Fibroblast of peridontal ligament (primary cell): ENCODE results near the gene KCND1.
A peak's percentile ranks its signal among the peaks of the same experiment; 100 is the strongest.

Experiments used
- DNase-seq: peaks from one replicate; pipeline ENCODE4 v3.0.0-alpha.2; 2010; ENCODE audit errors: extremely low read depth

KCND1 gene

DNA sequence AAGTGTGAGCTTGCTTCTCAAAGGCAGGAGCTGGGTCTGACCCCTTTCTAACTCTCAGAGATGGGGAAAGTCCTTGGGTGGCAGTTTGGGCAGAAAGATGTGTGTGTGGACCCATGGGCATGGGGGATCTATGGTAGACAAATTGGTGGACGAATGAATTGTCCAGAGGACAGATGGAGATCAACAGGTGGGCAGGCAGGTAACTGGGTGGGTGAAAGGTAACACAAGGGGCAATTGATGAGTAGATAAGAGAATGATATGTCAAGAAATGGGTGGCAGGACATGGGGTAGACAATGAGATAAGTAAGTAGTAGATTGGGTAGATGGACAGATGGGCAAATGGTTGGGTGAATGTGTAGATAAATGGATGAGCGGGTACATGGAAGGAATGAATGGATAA, 2.9 kb upstream of the KCND1 start:
- DNase-seq, result no peak

DNA sequence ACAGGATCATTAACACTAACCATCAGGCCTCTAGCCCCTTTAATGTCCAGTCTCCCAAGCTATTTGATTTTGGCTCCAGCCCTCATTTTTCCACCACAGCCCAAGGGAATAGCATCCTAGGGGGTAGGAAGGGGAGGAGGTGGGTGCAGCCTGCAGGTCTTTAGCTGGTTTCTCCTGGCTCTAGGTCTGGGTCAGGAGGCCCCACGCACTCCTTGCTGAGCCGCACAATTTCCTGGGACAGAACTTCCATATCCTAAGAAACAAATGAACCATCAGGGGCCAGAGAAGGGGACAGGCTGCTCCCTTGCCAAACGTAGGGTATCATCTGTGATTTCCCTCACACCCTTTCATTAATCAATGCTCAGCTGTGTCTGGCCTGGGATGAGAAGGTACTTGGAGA, 2.4 kb upstream of the KCND1 start:
- no peak for DNase-seq

DNA sequence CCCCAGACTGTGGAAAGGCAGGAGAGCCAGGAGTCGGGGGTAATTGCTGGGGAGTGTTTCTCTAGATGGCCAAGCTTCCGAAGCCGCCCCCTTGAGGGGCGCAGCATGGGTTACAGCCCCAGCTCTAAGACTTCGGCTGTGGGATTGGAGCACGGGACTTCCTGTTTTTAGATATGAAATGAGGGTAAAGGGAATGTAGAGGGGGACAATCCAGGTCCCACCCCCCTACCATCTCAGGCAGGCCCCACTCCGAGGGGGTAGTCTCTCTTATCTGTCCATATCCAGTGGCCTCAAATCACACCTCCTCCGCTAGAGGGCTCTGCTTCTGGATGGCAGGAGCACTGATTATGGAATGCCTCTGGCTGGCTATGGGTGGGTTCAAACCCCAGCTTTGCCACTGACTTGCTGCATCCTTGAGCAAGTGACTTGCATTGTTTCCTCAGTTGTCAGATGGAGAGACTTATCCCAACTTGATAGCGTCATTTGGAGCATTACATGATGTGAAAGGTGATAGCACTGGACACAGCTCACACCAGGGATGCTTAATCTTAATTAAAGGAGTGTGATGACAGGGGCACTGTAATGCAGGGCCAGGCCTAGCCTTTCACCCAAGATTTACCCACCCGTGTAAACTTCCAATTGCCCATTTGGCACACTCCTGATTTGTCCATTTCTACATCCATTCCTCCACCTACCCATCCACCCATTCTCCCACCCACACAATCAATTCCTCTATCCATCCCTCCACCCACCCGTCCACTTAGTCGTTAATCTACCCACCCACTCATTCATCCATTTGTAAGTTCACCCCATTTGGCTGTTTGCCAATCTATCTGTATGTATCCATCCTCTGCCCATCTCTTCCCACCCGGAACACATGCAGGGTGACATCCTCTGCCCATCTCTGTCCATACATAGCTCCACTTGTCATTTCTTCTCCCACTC, 848 bp upstream of the KCND1 start:
- DNase-seq, result peak; percentile 45

DNA sequence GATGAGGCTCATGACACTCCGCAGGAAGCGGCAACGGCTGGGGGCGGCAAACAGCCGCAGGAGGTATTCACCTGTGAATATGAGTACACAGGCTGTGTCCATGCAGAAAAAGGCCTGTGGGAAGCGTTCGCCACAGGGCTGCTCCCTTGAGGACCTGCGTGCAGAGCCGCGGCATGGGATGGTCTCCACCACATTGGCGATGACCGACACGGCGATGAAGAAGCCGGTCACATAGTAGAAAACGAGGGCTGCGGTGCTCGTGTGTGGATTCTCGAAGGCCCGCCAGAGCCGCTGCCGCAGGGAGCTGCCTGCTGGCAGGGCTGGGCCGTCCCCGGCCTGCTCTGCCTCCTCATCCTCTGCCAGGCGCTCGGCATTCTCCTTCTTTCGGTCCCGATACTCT, 2.2 kb downstream of the KCND1 start:
- DNase-seq, result no peak

- no peak for DNase-seq
These were observed 3.3 kb downstream of the KCND1 start for GRCh38 chrX:48968377-48968776.

DNA sequence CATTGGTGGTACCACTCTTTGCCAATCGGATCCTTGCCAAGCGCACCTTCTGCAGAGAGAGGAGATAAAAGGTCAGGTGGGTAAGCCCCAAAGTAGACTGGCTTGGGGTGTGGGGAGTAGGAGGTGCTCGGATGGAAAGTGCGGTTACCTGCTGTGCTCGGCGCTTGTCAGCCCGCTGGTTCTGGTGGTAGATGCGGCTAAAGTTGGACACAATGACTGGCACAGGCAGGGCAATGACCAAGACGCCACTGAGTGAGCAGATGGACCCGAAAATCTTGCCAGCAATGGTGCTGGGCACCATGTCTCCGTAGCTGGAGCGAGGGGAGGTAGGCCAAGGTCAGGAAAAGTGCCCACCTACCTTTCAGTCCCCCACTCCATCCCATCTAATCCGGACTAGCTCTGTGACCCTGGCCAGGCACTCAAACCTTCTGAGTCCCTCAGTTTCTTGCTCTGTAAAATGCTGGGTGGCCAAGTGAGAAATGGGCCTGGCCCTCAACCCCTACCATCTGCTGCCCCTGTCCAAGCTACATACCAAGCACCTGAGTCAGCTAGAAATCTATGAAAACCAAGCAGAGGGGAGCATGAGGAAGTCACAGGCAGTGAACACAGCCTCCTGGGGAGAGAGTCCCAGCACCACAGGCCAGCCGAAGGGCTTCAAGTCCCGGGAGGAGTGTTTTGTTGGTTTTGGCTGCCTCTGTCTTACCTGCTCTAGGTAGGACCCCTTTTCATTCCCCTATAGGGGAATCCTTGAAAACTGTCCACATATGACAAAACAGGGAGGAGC, 4.7 kb downstream of the KCND1 start:
- peak; percentile 28 for DNase-seq

- no peak for DNase-seq
These were observed 5.7 kb downstream of the KCND1 start for GRCh38 chrX:48965959-48966358.

GRCh38 chrX:48961585-48962091, 10.0 kb downstream of the KCND1 start:
- no peak for DNase-seq

DNA sequence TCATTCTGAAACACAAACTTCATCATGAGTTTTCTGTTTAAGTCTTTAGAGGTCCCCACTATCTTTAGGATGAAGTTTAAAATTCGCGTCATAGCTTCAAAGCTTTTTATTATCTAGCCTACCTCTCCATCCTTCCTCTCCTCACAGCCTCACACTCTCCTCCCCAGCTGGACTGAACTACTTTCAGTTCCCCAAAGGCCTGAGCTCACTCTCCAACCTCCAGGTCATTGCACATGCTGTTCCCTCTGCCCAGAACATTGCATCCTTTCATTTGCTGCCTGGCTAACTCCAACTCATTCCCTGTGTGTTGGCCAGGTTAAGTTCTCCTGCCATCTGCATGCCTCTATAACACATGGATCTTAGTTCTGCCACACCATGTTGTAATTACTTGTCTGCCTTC, 11.4 kb downstream of the KCND1 start:
- no peak for DNase-seq

DNA sequence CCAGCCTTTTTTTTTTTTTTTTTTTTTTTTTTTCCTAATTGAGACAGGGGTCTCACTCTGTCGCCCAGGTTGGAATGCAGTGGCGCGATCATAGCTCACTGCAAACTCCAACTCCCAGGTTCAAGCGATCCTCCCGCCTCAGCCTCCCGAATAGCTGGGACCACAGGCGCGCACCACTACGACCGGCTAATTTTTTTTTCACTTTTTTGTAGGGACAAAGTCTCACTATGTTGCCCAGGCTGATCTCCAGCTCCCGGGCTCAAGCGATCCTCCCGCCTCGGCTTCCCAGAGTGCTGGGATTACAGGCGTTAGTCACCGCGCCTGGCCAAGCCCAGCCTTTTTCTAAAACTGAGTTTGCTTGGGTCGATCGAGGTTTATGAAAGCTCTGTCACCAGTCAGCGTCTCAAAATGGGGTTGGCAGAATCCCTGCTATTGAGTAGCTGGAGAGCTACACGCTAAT, 13.0 kb downstream of the KCND1 start:
- peak; percentile 68 for DNase-seq

DNA sequence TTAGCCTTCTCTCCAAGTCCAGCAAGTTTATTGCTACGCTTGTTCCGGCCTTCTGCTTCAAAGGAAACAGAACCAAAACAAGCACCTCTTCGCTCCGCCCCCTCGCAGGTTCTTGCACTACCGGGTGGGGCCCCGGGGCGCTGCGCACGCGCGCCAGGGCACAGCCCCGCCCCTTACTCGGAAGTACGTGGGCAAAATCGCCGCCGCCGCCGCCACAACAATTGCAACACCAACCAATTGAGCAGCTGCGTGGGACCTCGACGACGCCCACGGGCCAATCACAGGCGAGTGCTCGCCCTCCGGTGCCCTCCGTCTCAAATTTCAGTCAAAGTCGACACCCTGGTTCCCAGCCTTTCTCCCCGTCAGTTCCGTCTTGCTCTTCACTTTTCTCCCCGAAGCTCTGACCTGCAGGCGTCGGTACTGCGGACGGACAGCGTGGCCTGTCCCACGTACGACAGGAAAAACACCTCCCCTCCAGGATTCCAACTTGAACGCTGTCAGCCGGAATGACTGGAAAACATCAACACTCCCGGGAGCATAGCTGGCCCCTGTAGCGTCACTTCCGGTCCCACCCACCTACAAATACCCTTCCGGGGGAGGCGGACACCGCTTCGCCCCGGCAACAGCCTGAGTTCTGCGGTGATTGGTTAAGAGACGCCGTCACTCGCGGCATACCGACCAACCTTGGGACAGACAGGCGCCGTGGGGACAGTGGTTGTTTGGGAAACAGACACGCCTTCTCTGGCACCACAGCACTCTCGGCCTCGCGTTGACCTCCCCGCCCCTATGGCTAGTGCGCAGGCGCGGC, 13.6 kb downstream of the KCND1 start:
- DNase-seq, result peak; percentile 98

DNA sequence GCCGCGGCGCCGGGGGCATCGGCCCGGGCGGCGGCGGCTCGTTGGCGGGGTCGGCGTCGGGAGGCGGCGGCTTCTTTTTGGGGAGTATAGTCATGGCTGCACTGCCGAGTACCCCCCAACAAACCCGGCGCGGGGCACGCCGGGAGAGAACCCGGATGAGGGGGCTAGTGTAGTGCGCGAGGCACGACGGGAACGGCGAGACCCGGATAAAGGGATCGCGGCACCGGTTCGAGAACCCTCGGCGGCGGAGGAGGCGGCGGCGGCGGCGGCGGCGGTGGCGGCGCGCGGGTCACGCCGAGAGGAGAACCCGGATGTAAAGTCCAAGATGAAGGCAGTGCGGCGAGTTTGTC, 14.2 kb downstream of the KCND1 start, which contains the start of gene OTUD5:
OTUD5 (minus strand) TSS at position 131 of the 350 bp plus-strand sequence; CDS start at position 94, 37 bp downstream.
- DNase-seq, result no peak

DNA sequence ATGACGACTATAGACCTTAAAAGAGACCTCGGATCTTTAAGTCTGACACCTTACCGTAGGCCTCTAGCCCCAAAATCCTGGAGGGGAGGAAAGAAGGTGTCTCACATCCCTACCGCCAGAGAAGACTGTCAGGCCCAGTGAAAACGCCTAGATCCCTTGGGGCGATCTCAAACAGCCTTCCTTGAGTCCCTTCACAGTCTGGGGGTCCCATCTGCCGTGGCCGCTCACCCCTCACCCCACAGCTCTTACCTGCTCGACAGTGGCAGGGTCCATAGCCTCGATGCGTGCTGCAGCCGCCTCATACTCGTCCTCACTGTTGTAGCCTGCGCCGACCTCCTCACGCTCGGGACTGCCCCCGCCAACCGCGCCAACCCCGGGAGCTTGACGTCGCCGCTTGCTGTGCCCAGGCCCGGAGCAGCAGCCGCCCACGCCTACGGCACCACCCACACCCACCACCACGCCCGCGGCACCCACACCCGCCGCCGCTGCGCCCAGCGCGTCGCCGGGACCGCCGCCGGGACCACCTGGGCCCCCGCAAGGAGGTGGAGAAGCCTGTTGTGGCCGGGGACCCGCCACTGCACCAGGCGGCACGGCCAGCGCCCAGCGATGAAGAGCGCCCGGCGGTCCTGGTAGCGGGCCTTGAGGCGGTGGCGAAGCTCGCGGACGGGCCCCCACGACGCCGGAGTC, 14.8 kb downstream of the KCND1 start:
- no peak for DNase-seq

GRCh38 chrX:48948589-48948988, 23.1 kb downstream of the KCND1 start:
- DNase-seq, result no peak

DNA sequence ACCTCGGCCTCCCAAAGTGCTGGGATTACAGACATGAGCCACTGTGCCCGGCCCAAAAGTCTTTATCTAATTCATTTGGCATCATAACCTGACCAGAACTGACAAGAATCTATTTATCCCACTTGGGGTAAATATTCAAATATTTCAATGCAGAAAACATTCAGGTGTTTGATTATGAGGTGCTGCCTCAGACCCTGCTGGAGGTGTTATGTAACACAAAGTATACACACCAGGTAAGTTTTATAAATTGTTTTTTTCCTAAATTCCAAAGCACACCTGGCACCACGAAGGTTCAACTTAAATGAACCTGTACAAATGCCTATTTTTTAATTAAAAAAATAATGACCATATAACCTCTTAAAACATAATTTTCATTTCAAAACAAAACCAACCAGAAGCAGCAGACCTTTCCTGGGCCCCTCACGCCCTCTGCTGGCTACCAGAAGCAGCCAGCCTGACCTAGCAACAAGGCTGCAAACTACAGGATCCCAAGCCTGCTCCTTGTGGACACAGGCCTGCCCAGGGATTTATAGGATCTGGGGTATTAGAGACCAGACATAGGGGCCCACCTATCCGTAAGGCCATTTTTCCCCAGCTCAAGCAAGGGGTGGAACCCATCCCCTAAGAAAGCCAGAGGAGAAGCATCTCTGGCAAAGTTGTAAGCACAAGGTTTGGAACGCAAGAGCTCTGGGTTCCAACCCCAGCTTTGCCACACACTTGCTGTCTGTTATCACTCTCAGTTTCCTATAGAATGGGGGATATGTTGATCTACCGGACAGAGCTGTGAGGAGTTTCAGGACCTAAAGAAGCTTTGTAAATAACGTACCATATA, 25.9 kb downstream of the KCND1 start:
- peak; percentile 51 for DNase-seq

GRCh38 chrX:48942895-48943294, 28.7 kb downstream of the KCND1 start:
- DNase-seq, result no peak

GRCh38 chrX:48940404-48940955, 31.2 kb downstream of the KCND1 start:
- no peak for DNase-seq

DNA sequence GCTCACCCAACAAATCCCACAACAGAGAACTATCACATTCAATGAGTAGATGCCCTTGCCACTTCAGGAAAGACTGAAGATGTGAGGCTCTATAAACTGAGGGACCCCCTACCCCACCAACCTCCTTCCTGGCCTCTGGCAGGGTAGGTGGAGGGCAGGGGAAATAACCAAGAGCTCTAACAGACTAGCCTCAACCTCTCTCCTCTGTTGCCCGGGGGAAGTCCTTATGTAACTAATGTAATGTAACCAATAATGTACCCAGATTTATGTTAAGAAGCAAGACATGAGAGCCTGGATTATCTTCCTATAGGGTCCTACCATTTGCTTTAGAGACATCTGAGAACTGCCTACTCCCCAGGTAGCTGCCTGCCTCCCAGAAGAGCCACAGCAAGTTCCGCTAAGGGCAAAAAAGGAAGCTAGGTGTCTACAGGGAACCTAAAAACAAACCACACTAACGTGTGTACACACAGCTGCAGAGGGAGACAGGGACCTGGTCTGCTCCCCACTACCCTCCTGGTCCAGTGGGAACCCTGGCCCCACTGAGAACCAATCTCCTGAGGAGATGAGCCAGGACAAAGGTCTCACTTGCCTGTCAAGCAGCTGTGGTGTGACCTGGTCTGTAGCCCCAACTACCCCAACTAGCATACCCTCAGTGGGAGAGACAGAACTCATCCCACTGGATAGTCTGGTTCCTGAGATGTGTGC, 32.0 kb downstream of the KCND1 start:
- no peak for DNase-seq

DNA sequence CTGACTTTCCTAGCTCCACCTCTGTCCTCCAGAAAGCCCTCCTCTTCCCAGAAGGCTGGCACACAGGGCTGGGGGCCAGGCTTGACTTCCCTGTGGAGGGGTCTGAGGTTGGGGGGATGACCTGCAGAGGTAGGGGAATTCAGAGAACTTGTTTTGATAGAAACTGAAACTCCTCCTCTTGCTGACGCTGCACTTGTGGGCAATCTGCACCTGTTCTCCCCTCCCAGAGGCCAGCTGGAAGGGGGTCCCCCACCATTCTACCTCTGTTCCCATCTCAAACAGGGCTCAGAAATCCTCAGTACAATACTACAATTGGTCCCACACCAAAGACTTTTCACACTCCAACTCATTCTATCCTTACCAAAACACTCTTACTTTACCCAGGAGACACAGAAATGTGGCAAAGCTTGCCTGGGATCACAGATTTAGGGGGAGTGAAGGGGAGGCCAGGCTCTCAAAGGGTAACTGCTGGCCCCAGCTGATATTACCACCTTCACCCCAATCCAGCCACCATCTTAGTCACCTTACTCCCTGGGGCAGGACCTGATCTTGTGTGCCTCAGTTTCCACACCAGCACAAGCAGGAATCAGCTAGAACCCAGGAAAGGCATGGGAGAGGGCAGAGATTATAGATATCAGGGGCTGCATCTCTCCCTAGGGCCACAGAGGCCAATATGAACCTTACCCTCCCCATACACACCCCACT, 32.8 kb downstream of the KCND1 start:
- DNase-seq, result no peak
